ENCODE results near the gene BDH2. TPM values are rescaled to one million over a fixed set of nuclear protein-coding genes. Genes with fewer than 3 reads are reported as not detected.

The BDH2 gene
- total and polyA plus RNA-seq, 5 donors from 2014 or later = 14.7 to 44.6 (median 35.3) TPM

DNA sequence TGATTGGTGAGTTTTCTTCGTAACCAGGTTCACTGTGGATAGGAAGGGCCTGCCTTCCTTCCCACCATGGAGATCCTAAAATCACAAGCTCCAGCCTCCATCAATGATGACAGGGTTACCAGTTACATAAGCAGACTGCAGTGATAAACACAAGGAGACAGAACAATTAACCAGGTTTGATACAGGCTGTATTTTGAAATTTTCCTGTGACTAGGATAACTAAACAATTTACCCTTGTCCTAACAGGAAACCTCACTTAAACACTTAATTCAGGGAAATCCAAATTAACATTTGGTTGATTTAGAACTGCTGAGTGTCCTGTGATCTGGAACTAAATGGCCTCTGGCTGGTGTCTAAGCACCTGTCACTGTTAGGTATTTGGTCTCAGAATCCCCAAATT, 20.0 kb downstream of the BDH2 start:
- Mint-ChIP-seq H3K27me3 (no peaks in the 10 kb centered on the region), H3K9me3 (no peaks in the 10 kb centered on the region), H3K36me3 (peaks cover 7% of the 10 kb centered on the region), H3K27ac (peak overlapping the region in 2 of 3 donors; percentile 33 to 40), H3K4me3 (no peak overlapping the region), H3K4me1 (peaks cover 14 to 33% (median 25%) of the 10 kb centered on the region in 4 donors)
- DNase-seq (no peak), ATAC-seq (ENCODE audit: low read depth in 2 of 2) (no peak)
- Histone ChIP-seq H3K36me3 (ENCODE audit: control insufficient read depth, insufficient read depth, low read length) (peaks cover 2% of the 10 kb centered on the region), H3K4me3 (ENCODE audit: low read depth, low read length) (no peak overlapping the region), H3K4me1 (ENCODE audit: control insufficient read depth, insufficient read depth, low read length, poor library complexity, severe bottlenecking) (peaks cover 26% of the 10 kb centered on the region), H3K9me3 (ENCODE audit: control insufficient read depth in 2 of 2, low read length in 2 of 2) (no peaks in the 10 kb centered on the region), H3K27ac (ENCODE audit: insufficient read depth, low read length, poor library complexity, severe bottlenecking) (no peak overlapping the region), H3K27me3 (ENCODE audit: control insufficient read depth, insufficient read depth, low read length) (no peaks in the 10 kb centered on the region)

DNA sequence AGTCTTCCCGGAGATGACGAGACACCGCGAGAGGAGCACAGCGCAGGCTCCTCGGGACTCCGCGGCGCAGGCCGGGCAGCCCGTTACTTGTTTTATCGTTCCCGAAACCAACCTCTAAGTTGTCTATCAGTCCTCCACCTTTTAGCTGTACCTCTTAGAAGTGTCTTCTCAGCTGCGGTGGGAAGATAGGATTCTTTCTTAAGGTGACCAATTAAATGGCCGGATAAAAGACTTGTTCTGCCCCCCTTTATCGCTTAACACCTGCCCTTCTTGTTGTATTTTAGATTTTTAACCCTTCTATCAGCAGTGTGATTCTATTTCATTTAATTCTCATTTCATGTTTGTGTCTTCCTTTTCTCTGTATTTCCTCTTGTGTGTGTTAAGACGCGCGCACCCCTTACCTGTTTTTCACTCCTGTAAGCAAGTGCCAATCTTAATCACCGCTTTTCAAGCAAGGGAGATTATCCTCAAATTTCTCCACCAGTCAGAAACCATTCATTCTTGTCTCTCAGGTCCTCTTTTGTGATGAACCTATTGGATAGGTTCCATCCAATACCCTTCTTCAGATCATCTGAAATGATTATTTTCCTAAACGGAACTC, 22.8 kb downstream of the BDH2 start, which contains the start of gene SLC9B2:
SLC9B2 (minus strand) TSS at position 15 of the 601 bp plus-strand sequence. CDS start 9,211 bp downstream, outside the sequence.
- no peaks in the 10 kb centered on the region for H3K9me3 Mint-ChIP-seq
- Histone ChIP-seq H3K4me1 (ENCODE audit: control insufficient read depth, insufficient read depth, low read length, poor library complexity, severe bottlenecking) (peaks cover 27% of the 10 kb centered on the region), H3K27ac (ENCODE audit: insufficient read depth, low read length, poor library complexity, severe bottlenecking) (peak within 1 kb of the TSS; percentile 82), H3K9me3 (ENCODE audit: control insufficient read depth in 2 of 2, low read length in 2 of 2) (no peaks in the 10 kb centered on the region), H3K36me3 (ENCODE audit: control insufficient read depth, insufficient read depth, low read length) (no peaks in the 10 kb centered on the region), H3K4me3 (ENCODE audit: low read depth, low read length) (peak within 1 kb of the TSS; percentile 87), H3K27me3 (ENCODE audit: control insufficient read depth, insufficient read depth, low read length) (no peaks in the 10 kb centered on the region)
- peaks cover 23 to 56% (median 38%) of the 10 kb centered on the region in 4 donors for H3K4me1 Mint-ChIP-seq
- peak; percentile 43 to 52 for ATAC-seq (ENCODE audit: low read depth in 2 of 2)
- H3K36me3 Mint-ChIP-seq = peaks cover 5% of the 10 kb centered on the region
- no peaks in the 10 kb centered on the region for H3K27me3 Mint-ChIP-seq
- DNase-seq = peak in 1 of 3 donors; percentile 66
- H3K4me3 Mint-ChIP-seq = peak within 1 kb of the TSS; percentile 92 to 99 (median 98)
- peak within 1 kb of the TSS; percentile 93 to 99 (median 99) for H3K27ac Mint-ChIP-seq

DNA sequence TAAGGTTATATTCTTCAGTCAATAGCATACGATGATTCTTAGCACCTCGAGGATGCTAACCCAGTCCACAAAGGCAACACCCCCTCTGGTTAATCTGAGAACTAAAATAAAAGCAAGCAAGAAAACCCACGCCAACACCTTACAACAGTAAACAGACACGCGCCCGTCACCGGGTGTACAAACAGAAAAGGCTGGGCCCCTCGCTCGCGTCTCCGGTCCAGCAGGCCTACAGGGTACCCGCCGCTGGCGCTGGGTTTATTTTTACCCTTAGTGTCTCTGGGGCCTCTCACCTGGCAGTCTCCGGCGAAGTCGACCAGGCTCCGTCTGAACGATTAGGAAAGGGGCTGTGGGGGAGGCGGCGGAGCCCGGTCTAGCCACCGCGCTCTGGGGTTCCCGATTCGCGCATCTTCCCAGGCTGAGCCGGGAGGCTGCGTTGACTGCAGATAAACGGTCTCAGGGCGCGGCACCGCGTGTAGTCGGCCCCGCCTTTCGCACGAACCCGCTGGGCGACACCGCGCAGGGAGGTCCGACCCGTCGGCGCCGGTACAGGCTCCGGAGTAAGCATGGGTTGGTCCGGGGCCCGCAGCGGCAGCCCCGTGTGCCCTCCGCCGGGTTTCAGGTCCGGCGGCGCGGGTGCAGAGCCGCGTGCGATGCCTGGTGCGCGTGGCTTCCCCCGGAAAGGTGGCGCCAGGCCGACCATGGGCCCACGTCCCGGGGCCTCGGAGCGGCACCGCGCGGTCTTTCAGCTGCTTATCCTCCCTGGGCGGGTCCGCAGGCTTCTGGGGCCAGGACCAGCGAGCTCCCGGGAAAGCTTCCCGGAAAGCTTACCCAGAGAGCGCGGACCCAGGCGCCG, 23.5 kb downstream of the BDH2 start:
- Mint-ChIP-seq H3K27me3 (no peaks in the 10 kb centered on the region), H3K4me1 (peaks cover 23 to 56% (median 38%) of the 10 kb centered on the region in 4 donors), H3K27ac (peak overlapping the region; percentile 93 to 99 (median 99)), H3K4me3 (peak overlapping the region; percentile 92 to 99 (median 98)), H3K36me3 (no peaks in the 10 kb centered on the region), H3K9me3 (no peaks in the 10 kb centered on the region)
- H3K4me1 ChIP-seq (ENCODE audit: control insufficient read depth, insufficient read depth, low read length, poor library complexity, severe bottlenecking) = peaks cover 27% of the 10 kb centered on the region
- peak overlapping the region; percentile 82 for H3K27ac ChIP-seq (ENCODE audit: insufficient read depth, low read length, poor library complexity, severe bottlenecking)
- DNase-seq (peak; percentile 39 to 82 (median 76)), ATAC-seq (ENCODE audit: low read depth in 2 of 2) (peak; percentile 73 to 78)
- H3K9me3 ChIP-seq (ENCODE audit: control insufficient read depth in 2 of 2, low read length in 2 of 2) = no peaks in the 10 kb centered on the region
- no peaks in the 10 kb centered on the region for H3K36me3 ChIP-seq (ENCODE audit: control insufficient read depth, insufficient read depth, low read length)
- peak overlapping the region; percentile 87 for H3K4me3 ChIP-seq (ENCODE audit: low read depth, low read length)
- no peaks in the 10 kb centered on the region for H3K27me3 ChIP-seq (ENCODE audit: control insufficient read depth, insufficient read depth, low read length)

DNA sequence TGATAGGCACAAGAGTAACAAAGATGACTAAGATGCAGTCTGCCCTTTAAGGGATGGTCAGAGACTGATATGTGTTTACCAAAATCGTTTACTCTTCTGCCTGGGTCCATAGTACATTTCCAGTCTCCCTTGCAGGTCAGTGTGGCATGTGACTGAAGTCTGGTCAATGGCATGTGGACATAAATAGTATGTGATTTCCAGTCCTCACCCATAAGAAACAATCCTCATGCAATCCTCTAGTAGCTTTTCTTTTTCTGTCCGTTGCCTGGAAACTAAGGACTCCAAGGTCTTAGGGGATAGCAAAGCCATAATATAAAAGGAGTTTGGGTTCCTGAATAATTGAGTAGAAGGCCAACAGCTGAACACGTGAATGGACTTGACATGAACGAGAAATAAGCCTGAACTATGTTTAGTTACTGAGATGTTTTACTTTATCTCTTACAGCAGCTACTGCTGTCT, 24.2 kb downstream of the BDH2 start:
- ATAC-seq (ENCODE audit: low read depth in 2 of 2) = no peak
- H3K4me3 Mint-ChIP-seq = peak overlapping the region; percentile 92 to 99 (median 98)
- no peak for DNase-seq
- Histone ChIP-seq H3K36me3 (ENCODE audit: control insufficient read depth, insufficient read depth, low read length) (no peaks in the 10 kb centered on the region), H3K4me1 (ENCODE audit: control insufficient read depth, insufficient read depth, low read length, poor library complexity, severe bottlenecking) (peaks cover 27% of the 10 kb centered on the region), H3K27ac (ENCODE audit: insufficient read depth, low read length, poor library complexity, severe bottlenecking) (peak overlapping the region; percentile 82), H3K9me3 (ENCODE audit: control insufficient read depth in 2 of 2, low read length in 2 of 2) (no peaks in the 10 kb centered on the region), H3K4me3 (ENCODE audit: low read depth, low read length) (peak overlapping the region; percentile 87), H3K27me3 (ENCODE audit: control insufficient read depth, insufficient read depth, low read length) (no peaks in the 10 kb centered on the region)
- H3K9me3 Mint-ChIP-seq = no peaks in the 10 kb centered on the region
- H3K27ac Mint-ChIP-seq = peak overlapping the region; percentile 93 to 99 (median 99)
- peaks cover 25 to 60% (median 39%) of the 10 kb centered on the region in 4 donors for H3K4me1 Mint-ChIP-seq
- H3K36me3 Mint-ChIP-seq = no peaks in the 10 kb centered on the region
- H3K27me3 Mint-ChIP-seq = no peaks in the 10 kb centered on the region

DNA sequence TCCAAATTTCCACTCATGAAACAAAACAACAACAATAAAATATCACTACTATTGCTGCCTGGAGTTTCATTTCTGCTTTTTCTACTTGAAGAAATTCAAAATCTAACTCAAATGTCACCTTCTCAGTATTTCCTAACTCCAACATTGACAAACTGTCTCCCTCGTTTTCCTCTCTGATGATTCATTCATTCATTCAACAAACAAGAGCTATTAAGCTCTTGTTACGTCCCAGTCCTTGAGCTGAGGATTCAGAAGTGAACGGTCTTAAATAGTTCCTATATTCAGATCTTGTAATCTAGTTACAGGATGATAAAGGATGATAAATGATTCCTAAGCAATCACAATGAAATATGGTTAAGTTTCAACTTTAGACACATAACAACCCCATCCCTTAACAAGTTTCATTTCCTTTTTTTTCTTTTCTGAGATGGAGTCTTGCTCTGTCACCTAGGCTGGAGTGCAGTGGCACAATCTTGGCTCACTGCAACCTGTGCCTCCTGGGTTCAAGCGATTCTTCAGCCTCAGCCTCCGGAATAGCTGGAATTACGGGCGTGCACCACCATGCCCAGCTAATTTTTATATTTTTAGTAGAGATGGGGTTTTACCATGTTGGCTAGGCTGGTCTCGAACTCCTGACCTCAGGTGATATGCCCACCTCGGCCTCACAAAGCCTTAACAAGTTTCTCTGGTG, 24.7 kb downstream of the BDH2 start:
- peak overlapping the region; percentile 87 for H3K4me3 ChIP-seq (ENCODE audit: low read depth, low read length)
- Mint-ChIP-seq H3K4me3 (peak overlapping the region; percentile 73 to 98 (median 95)), H3K4me1 (peaks cover 25 to 60% (median 39%) of the 10 kb centered on the region in 4 donors), H3K27me3 (no peaks in the 10 kb centered on the region), H3K36me3 (no peaks in the 10 kb centered on the region), H3K9me3 (no peaks in the 10 kb centered on the region), H3K27ac (peak overlapping the region; percentile 29 to 99 (median 93))
- peak in 1 of 3 donors; percentile 12 for DNase-seq
- no peak for ATAC-seq (ENCODE audit: low read depth in 2 of 2)
- peaks cover 27% of the 10 kb centered on the region for H3K4me1 ChIP-seq (ENCODE audit: control insufficient read depth, insufficient read depth, low read length, poor library complexity, severe bottlenecking)
- H3K27ac ChIP-seq (ENCODE audit: insufficient read depth, low read length, poor library complexity, severe bottlenecking) = no peak overlapping the region
- no peaks in the 10 kb centered on the region for H3K9me3 ChIP-seq (ENCODE audit: control insufficient read depth in 2 of 2, low read length in 2 of 2)
- H3K27me3 ChIP-seq (ENCODE audit: control insufficient read depth, insufficient read depth, low read length) = no peaks in the 10 kb centered on the region
- no peaks in the 10 kb centered on the region for H3K36me3 ChIP-seq (ENCODE audit: control insufficient read depth, insufficient read depth, low read length)

DNA sequence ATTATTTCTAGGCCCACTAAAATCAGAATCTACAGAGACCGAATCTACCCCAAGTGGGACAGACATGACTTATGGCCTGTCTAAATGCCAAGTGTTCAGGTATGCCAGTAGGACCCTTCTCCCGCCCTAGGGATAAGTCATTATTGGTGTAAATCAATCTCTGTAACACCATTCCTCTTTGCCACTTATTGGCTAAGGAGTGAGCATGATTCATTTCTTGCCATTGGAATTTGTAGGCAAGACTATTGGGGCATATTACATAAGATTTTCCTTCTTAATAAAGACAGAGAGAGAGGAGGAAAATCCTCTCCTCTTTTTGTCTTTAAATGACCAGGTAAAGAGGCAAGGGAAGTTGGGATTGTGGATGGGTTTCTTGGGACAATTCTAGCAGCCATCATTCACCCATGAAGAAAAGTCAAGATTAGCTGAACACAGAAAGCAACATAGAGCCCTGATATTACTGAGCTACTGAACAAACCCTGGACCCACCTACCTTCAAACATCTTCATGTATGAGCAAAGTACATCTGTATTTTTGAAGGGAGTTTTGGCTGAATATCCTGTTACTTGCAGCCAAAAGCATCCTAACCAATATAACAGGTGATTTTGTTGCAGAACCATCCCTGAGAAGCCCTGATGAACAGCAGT, 25.7 kb downstream of the BDH2 start:
- DNase-seq = no peak
- Mint-ChIP-seq H3K36me3 (no peaks in the 10 kb centered on the region), H3K4me1 (peaks cover 20 to 55% (median 37%) of the 10 kb centered on the region in 4 donors), H3K27me3 (no peaks in the 10 kb centered on the region), H3K9me3 (no peaks in the 10 kb centered on the region), H3K27ac (peak overlapping the region in 1 of 3 donors; percentile 93), H3K4me3 (peak overlapping the region; percentile 46 to 98 (median 82))
- H3K36me3 ChIP-seq (ENCODE audit: control insufficient read depth, insufficient read depth, low read length) = no peaks in the 10 kb centered on the region
- H3K27ac ChIP-seq (ENCODE audit: insufficient read depth, low read length, poor library complexity, severe bottlenecking) = no peak overlapping the region
- ATAC-seq (ENCODE audit: low read depth in 2 of 2) = no peak
- no peaks in the 10 kb centered on the region for H3K27me3 ChIP-seq (ENCODE audit: control insufficient read depth, insufficient read depth, low read length)
- H3K9me3 ChIP-seq (ENCODE audit: control insufficient read depth in 2 of 2, low read length in 2 of 2) = no peaks in the 10 kb centered on the region
- H3K4me3 ChIP-seq (ENCODE audit: low read depth, low read length) = peak overlapping the region; percentile 87
- peaks cover 27% of the 10 kb centered on the region for H3K4me1 ChIP-seq (ENCODE audit: control insufficient read depth, insufficient read depth, low read length, poor library complexity, severe bottlenecking)
